Measurements from ENCODE around the gene MAN2A1. TPM values are rescaled to one million over a fixed set of nuclear protein-coding genes. Genes with fewer than 3 reads are reported as not detected.

The MAN2A1 gene
- total RNA-seq, 1 donor from 2014 or later: 85.0 TPM

DNA sequence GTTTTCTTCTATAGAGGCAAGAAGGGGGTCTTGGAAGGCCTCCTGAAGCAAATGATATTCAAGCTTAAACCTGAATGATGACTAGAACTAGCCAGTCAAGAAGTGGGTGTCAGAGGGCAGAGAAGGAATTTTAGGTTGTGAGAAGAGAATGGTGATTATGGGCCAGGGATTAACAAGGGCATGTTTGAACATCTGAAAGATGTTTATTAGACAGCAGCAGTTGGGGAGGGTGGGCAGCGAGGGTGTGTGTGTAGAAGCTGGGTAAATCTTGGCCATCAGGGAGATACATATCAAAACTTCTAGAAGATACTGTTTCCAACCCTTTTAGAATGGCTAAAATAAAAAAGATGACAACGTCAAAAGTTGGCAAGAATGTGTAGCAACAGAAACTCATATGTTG, 54.5 kb downstream of the MAN2A1 start:
- no peak for FAIRE-seq
- TF ChIP-seq, protein P1, sequence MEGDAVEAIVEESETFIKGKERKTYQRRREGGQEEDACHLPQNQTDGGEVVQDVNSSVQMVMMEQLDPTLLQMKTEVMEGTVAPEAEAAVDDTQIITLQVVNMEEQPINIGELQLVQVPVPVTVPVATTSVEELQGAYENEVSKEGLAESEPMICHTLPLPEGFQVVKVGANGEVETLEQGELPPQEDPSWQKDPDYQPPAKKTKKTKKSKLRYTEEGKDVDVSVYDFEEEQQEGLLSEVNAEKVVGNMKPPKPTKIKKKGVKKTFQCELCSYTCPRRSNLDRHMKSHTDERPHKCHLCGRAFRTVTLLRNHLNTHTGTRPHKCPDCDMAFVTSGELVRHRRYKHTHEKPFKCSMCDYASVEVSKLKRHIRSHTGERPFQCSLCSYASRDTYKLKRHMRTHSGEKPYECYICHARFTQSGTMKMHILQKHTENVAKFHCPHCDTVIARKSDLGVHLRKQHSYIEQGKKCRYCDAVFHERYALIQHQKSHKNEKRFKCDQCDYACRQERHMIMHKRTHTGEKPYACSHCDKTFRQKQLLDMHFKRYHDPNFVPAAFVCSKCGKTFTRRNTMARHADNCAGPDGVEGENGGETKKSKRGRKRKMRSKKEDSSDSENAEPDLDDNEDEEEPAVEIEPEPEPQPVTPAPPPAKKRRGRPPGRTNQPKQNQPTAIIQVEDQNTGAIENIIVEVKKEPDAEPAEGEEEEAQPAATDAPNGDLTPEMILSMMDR (IDR thresholded peaks at IDR 0.05; ENCODE audit: insufficient read depth, low read length, severe bottlenecking): no peak

DNA sequence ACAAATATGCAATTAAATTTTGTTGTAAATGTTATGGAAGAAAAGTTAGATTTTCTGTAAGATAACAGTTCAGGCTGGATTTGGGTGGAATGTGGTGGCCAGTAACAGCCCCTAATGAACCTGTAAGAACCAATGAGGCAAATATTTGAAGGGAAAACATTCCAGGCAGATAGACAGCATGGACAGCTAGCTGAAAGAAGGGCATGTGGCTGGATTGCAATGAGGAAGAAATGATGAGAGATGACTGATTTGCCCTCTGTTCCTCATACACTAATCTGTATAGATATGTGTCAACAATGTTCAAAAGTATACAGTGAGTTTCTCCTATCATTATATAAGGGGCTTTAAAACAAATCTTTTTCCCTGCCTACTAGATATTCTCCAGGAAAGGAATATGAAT, 58.8 kb downstream of the MAN2A1 start:
- TF ChIP-seq, protein P1 (IDR thresholded peaks at IDR 0.05; ENCODE audit: insufficient read depth, low read length, severe bottlenecking): no peak
- no peaks in the 10 kb centered on the region for H3K27me3 ChIP-seq (ENCODE audit: control insufficient read depth, insufficient read depth, low read length)
- FAIRE-seq: no peak
- no peak overlapping the region for H3K4me3 ChIP-seq (ENCODE audit: low read depth, low read length)
- peaks cover 1% of the 10 kb centered on the region for H3K36me3 ChIP-seq (ENCODE audit: control insufficient read depth, insufficient read depth, low read length)
- DNase-seq (ENCODE audit: low read depth): peak; percentile 34

More for the DNA sequence above, 54.5 kb downstream of the MAN2A1 start:
- no peak overlapping the region for H3K4me3 ChIP-seq (ENCODE audit: low read depth, low read length)
- DNase-seq (ENCODE audit: low read depth): no peak
- no peaks in the 10 kb centered on the region for H3K27me3 ChIP-seq (ENCODE audit: control insufficient read depth, insufficient read depth, low read length)
- peaks cover 1% of the 10 kb centered on the region for H3K36me3 ChIP-seq (ENCODE audit: control insufficient read depth, insufficient read depth, low read length)

DNA sequence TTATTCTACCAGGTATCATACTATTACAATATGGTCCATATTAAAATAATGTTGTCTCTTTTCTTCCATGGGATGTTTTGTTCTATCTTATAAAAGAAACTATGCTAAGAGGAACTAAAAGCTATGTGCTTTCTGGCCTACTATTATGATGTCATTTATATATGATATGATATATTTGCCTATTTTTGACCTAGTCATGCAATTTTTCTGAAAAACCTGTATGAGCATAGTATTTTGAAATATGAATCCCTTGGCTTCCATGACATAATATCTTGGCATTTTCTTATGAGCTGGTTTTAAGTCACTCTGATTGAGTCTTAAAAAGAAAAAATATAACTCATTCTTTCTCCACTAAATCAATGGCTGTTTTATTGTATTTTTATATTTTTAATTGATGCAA, 60.7 kb downstream of the MAN2A1 start:
- peaks cover 1% of the 10 kb centered on the region for H3K36me3 ChIP-seq (ENCODE audit: control insufficient read depth, insufficient read depth, low read length)
- TF ChIP-seq, protein P1 (IDR thresholded peaks at IDR 0.05; ENCODE audit: insufficient read depth, low read length, severe bottlenecking): no peak
- DNase-seq (ENCODE audit: low read depth) (no peak), FAIRE-seq (no peak)
- H3K4me3 ChIP-seq (ENCODE audit: low read depth, low read length): no peak overlapping the region
- H3K27me3 ChIP-seq (ENCODE audit: control insufficient read depth, insufficient read depth, low read length): no peaks in the 10 kb centered on the region

DNA sequence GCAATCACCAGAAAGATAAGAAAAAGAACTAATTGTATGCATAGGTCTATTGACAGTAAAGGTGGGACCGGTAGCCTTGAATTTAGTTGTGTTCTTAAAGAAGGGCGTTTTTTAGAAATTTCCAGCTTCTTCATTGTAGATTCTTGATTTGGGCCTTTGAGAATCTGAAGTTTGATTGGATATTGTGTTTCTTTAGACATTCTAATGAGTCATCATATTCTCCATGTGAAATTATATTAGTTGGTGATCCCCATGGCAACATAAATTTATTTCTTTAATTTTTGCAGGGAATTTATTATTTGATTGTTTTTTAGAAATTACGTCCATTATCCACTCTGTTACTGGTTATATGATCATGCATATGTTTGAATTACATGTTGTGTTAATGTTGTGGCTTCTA, 63.6 kb downstream of the MAN2A1 start:
- no peaks in the 10 kb centered on the region for H3K36me3 ChIP-seq (ENCODE audit: control insufficient read depth, insufficient read depth, low read length)
- FAIRE-seq (no peak), DNase-seq (ENCODE audit: low read depth) (no peak)
- no peaks in the 10 kb centered on the region for H3K27me3 ChIP-seq (ENCODE audit: control insufficient read depth, insufficient read depth, low read length)
- TF ChIP-seq, protein P1 (IDR thresholded peaks at IDR 0.05; ENCODE audit: insufficient read depth, low read length, severe bottlenecking): no peak
- H3K4me3 ChIP-seq (ENCODE audit: low read depth, low read length): no peak overlapping the region

DNA sequence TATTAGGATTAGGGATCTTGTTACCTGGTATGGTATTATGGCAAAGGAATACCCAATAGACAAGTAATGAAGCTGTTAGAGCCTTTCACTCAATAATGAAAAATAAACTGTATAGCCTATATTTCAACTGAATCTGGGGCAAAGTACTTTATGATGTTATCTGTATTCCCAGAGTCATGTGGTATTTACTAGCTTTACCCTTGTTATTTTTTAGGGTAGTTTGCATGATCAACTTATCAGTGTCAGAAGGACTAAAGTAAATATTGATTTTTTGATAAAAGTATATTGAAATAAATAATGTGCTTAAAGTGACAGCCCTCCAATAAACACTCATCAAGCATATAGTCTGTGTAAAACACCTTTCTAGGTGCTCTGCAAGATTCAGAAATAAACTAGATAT, 64.6 kb downstream of the MAN2A1 start:
- FAIRE-seq: no peak
- TF ChIP-seq, protein P1 (IDR thresholded peaks at IDR 0.05; ENCODE audit: insufficient read depth, low read length, severe bottlenecking): no peak
- no peak for DNase-seq (ENCODE audit: low read depth)
- Histone ChIP-seq H3K36me3 (ENCODE audit: control insufficient read depth, insufficient read depth, low read length) (no peaks in the 10 kb centered on the region), H3K27me3 (ENCODE audit: control insufficient read depth, insufficient read depth, low read length) (no peaks in the 10 kb centered on the region), H3K4me3 (ENCODE audit: low read depth, low read length) (no peak overlapping the region)

DNA sequence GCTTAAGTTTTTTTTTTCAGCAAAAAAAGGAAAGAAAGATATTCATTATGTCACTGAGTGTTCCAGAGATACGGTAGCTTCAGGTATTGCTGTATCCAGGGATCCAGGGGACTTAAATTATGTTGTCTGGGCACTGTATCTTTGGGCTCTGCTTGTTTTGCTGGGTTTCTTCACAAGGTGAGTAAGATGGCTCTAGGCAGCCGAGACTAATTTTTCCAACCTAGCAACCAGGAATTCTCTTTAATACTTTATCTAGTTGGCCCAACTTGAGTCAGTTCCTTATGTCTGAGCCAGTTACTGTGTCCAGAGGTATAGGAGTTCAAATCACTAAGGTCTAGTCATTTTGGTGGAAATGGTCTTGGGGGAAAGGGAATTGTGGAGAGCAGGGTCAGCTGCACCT, 66.0 kb downstream of the MAN2A1 start:
- Histone ChIP-seq H3K27me3 (ENCODE audit: control insufficient read depth, insufficient read depth, low read length) (no peaks in the 10 kb centered on the region), H3K36me3 (ENCODE audit: control insufficient read depth, insufficient read depth, low read length) (no peaks in the 10 kb centered on the region), H3K4me3 (ENCODE audit: low read depth, low read length) (no peak overlapping the region)
- no peak for DNase-seq (ENCODE audit: low read depth)
- TF ChIP-seq, protein P1 (IDR thresholded peaks at IDR 0.05; ENCODE audit: insufficient read depth, low read length, severe bottlenecking): no peak
- no peak for FAIRE-seq

All from bronchial epithelial cell (primary cell).